ENCODE data around the gene ST3GAL3. TPM values are rescaled to one million over a fixed set of nuclear protein-coding genes. Genes with fewer than 3 reads are reported as not detected.
"Not testable (repeated sequence)": the region's sequence is repeated elsewhere in the genome, so short reads cannot be mapped to it uniquely, and the experiment has no call there.

The ST3GAL3 gene
- total and polyA plus RNA-seq, 10 of the 15 experiments (the other 5 are each of a cell fraction or from before 2014, with no cell fraction given) = 1.2 to 19.3 (median 11.0) TPM

DNA sequence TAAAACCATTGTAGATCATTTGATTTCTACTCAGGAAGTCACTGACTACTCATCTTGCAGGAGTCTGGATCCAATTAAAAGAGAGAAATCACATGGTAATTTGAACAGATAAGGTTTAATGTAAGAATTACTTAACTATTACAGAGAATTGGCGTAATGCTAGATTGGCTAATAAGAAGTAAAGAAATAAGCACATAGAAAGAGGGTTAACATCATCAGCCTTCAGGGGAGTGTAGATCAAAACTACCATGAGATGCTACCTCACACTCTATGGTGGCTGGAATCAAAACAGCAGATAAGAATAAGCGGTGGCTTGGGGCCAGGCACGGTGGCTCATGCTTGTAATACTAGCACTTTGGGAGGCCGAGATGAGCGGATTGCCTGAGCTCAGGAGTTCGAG lies 11.7 kb downstream of the ST3GAL3 start (continued):
- TF ChIP-seq, protein P1, sequence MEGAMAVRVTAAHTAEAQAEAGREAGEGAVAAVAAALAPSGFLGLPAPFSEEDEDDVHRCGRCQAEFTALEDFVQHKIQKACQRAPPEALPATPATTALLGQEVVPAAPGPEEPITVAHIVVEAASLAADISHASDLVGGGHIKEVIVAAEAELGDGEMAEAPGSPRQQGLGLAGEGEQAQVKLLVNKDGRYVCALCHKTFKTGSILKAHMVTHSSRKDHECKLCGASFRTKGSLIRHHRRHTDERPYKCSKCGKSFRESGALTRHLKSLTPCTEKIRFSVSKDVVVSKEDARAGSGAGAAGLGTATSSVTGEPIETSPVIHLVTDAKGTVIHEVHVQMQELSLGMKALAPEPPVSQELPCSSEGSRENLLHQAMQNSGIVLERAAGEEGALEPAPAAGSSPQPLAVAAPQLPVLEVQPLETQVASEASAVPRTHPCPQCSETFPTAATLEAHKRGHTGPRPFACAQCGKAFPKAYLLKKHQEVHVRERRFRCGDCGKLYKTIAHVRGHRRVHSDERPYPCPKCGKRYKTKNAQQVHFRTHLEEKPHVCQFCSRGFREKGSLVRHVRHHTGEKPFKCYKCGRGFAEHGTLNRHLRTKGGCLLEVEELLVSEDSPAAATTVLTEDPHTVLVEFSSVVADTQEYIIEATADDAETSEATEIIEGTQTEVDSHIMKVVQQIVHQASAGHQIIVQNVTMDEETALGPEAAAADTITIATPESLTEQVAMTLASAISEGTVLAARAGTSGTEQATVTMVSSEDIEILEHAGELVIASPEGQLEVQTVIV (IDR thresholded peaks at IDR 0.05; ENCODE audit: borderline replicate concordance, partially characterized antibody) = no peak
- no peak for TF ChIP-seq KDM1A (IDR thresholded peaks at IDR 0.05; ENCODE audit: borderline replicate concordance)
- TF ChIP-seq YY1 (IDR thresholded peaks at IDR 0.05; ENCODE audit: low read depth, low read length) = no peak

DNA sequence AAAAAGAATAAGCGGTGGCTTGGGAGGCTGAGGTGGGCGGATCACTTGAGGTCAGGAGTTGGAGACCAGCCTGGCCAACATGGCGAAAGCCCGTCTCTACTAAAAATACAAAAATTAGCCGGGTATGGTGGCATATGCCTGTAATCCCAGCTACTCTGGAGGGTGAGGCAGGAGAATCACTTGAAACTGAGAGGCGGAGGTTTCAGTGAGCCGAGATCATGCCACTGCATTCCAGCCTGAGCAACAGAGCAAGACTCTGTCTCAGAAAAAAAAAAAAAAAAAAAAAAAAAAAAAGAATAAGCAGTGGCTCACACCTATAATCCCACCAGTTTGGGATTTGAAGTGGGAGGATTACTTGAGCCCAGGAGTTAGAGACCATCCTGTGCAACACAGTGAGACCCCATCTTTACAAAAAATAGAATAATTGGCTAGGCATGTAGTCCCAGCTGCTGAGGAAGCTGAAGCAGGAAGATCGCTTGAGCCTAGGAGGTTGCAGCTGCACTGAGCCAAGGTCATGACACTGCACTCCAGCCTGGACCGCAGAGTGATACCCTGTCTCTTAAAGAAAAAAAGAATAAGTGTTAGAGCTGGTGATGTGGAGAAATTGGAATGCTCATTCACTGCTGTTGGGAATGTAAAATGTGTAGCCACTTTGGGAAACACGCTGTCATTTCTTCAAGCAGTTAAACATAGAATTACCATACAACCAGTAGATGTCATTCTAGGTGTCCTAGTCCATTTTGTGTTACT lies 12.5 kb downstream of the ST3GAL3 start:
- RAD21 ChIA-PET (ENCODE audit: unreplicated experiment); CTCF ChIA-PET; FAIRE-seq: not testable (repeated sequence)

More for the DNA sequence above, 12.5 kb downstream of the ST3GAL3 start:
- H3K4me3 ChIP-seq; POLR2A ChIA-PET; H3K27ac ChIP-seq (ENCODE audit: control insufficient read depth, insufficient read depth); H3K4me2 ChIP-seq (ENCODE audit: control insufficient read depth, insufficient read depth); H2AFZ ChIP-seq (ENCODE audit: control insufficient read depth, low read depth, low read length); ATAC-seq; H3K9me3 ChIP-seq (replicated peaks; ENCODE audit: control insufficient read depth, insufficient read depth, low read length); H3K27me3 ChIP-seq (replicated peaks in 1 of 2; ENCODE audit: control insufficient read depth in 2 of 2, insufficient read depth in 2 of 2, low read length in 1 of 2); intact Hi-C loops (cut with micrococcal nuclease; ENCODE audit: unreplicated experiment); BruUV-seq (replicated peaks); in situ Hi-C loops (cut with MboI); DNase-seq (ENCODE audit: low read depth, low spot score); H3K79me2 ChIP-seq (ENCODE audit: control insufficient read depth, insufficient read depth, low read length); H3K36me3 ChIP-seq (ENCODE audit: control insufficient read depth in 2 of 2, insufficient read depth in 2 of 2, low read length in 1 of 2); SMC1A ChIA-PET (ENCODE audit: uncharacterized antibody, unreplicated experiment); H3K4me1 ChIP-seq (ENCODE audit: control insufficient read depth, insufficient read depth, low read length); H4K20me1 ChIP-seq (ENCODE audit: control insufficient read depth, insufficient read depth); H3K9ac ChIP-seq (ENCODE audit: control insufficient read depth, insufficient read depth, low read length): not testable (repeated sequence)
- WGBS (ENCODE audit: insufficient coverage, insufficient replicate concordance, low lambda C conversion rate, missing lambda C conversion rate) = 98% methylated on average over 10 of the region's 10 CpGs

All from GM12878 (cell line).